Measurements from ENCODE around the gene SMOC2. TPM values are rescaled to one million over a fixed set of nuclear protein-coding genes. Genes with fewer than 3 reads are reported as not detected.
A peak's percentile ranks its signal among the peaks of the same experiment; 100 is the strongest.

Gene SMOC2
- total RNA-seq, 1 donor from 2014 or later, result 102 TPM

DNA sequence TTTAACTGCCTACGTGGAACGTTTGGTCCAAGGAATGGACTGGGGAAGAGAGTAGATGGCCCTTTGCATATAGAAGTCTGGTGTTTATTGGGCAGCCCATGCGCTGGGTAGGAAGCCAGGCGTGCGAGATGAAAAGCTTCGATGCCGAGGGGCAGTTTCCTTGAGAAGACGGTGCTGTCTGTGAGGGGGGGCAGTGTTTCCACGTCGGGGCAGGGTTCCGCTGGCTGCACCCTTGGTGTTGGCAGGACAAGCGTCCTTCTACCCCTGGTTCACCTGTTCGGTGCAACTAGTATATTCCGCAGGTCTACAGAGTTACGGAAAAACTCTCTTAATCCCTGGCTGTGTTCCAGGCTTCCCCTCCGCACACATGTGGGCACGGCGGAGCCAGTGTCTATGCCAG is 88.2 kb downstream of the SMOC2 start:
- intact Hi-C loops (cut with DNase I), result loop anchor here (5.0 to 10.0 kb wide), 3 partner anchors 48 to 356 kb away; no protein-coding TSS in a partner anchor
- Histone ChIP-seq H3K4me1 (peaks cover 14 to 44% of the 10 kb centered on the region in 2 donors), H3K36me3 (peaks cover 2 to 3% of the 10 kb centered on the region in 2 donors), H3K27ac (peak overlapping the region; percentile 57 to 95), H3K9me3 (no peaks in the 10 kb centered on the region), H3K4me3 (no peak overlapping the region), H3K27me3 (no peaks in the 10 kb centered on the region)
- DNase-seq (ENCODE audit: low spot score in 2 of 2), result no peak
- TF ChIP-seq, protein P1, sequence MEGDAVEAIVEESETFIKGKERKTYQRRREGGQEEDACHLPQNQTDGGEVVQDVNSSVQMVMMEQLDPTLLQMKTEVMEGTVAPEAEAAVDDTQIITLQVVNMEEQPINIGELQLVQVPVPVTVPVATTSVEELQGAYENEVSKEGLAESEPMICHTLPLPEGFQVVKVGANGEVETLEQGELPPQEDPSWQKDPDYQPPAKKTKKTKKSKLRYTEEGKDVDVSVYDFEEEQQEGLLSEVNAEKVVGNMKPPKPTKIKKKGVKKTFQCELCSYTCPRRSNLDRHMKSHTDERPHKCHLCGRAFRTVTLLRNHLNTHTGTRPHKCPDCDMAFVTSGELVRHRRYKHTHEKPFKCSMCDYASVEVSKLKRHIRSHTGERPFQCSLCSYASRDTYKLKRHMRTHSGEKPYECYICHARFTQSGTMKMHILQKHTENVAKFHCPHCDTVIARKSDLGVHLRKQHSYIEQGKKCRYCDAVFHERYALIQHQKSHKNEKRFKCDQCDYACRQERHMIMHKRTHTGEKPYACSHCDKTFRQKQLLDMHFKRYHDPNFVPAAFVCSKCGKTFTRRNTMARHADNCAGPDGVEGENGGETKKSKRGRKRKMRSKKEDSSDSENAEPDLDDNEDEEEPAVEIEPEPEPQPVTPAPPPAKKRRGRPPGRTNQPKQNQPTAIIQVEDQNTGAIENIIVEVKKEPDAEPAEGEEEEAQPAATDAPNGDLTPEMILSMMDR (IDR thresholded peaks at IDR 0.05), result no peak

DNA sequence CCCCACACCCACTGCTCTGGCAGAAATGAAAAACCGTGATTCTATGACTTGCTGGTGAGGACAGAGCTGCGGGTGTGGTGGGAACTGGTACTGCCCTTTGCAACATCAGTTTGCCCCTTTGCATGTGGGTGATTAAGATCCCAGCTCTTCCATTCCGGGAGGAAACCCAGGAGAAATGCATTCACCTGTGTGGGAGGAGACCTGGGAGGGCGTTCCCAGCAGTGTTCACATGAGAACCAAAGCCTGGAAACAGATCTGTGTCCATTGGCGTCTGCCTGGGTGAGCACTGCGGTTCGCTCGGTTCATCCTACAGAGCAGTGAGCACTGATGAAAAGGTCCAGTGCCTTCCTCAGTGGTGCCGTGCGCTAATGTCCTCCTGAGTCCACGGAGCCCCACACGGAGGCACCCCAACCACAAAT is 89.7 kb downstream of the SMOC2 start:
- peaks cover 2 to 3% of the 10 kb centered on the region in 2 donors for H3K36me3 ChIP-seq
- no peaks in the 10 kb centered on the region for H3K9me3 ChIP-seq
- no peaks in the 10 kb centered on the region for H3K27me3 ChIP-seq
- TF ChIP-seq, protein P1 (IDR thresholded peaks at IDR 0.05), result no peak
- peaks cover 15 to 46% of the 10 kb centered on the region in 2 donors for H3K4me1 ChIP-seq
- DNase-seq (ENCODE audit: low spot score in 2 of 2), result no peak
- intact Hi-C loops (cut with DNase I), result no loop called here
- no peak overlapping the region for H3K4me3 ChIP-seq
- no peak overlapping the region for H3K27ac ChIP-seq

DNA sequence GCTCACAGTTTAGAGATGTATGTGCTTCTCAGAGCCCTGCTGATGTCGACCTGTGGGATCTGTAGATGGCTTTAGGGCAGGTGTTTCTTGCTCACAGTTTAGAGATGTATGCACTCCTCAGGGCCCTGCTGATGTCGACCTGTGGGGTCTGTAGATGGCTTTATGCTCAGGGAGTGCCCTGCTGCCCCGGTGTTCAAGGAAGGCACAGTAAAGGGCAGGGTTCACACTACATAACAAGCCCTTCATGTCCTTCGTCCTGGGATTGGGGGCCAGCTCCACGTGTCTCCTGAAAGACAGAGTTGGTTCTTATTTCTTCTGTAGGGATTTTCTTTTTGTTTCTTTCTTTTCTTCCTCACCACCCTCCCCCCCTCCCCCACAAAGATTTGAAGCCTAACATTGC is 91.1 kb downstream of the SMOC2 start:
- DNase-seq (ENCODE audit: low spot score in 2 of 2), result no peak
- Histone ChIP-seq H3K27ac (no peak overlapping the region), H3K36me3 (peaks cover 2 to 3% of the 10 kb centered on the region in 2 donors), H3K27me3 (no peaks in the 10 kb centered on the region), H3K9me3 (no peaks in the 10 kb centered on the region), H3K4me3 (no peak overlapping the region), H3K4me1 (peaks cover 18 to 46% of the 10 kb centered on the region in 2 donors)
- intact Hi-C loops (cut with DNase I), result no loop called here
- TF ChIP-seq, protein P1 (IDR thresholded peaks at IDR 0.05), result no peak

DNA sequence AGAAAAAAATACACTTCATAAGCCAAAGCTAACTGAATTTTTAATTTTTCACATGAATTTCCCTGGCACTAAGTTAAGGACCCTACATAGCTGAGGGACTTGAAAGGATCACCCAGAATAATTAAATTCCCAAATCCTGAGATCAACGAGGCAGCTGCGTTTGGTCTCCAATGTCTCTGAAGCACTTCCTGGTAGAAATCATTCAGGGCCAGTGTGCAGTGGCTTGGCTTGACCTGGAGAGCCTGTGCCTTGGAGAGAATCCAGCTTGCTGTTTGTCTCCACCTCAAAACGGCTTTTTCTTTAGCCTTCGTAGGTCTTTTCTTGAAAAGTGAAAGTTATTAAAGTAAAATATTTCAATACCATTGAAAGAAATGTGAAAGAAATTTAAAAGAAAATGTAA is 92.4 kb downstream of the SMOC2 start:
- H3K9me3 ChIP-seq, result no peaks in the 10 kb centered on the region
- H3K4me3 ChIP-seq, result no peak overlapping the region
- DNase-seq (ENCODE audit: low spot score in 2 of 2), result no peak
- H3K4me1 ChIP-seq, result peaks cover 10 to 46% of the 10 kb centered on the region in 2 donors
- H3K27me3 ChIP-seq, result no peaks in the 10 kb centered on the region
- peaks cover 2 to 3% of the 10 kb centered on the region in 2 donors for H3K36me3 ChIP-seq
- intact Hi-C loops (cut with DNase I), result no loop called here
- peak overlapping the region; percentile 37 to 54 for H3K27ac ChIP-seq
- TF ChIP-seq, protein P1 (IDR thresholded peaks at IDR 0.05), result no peak

DNA sequence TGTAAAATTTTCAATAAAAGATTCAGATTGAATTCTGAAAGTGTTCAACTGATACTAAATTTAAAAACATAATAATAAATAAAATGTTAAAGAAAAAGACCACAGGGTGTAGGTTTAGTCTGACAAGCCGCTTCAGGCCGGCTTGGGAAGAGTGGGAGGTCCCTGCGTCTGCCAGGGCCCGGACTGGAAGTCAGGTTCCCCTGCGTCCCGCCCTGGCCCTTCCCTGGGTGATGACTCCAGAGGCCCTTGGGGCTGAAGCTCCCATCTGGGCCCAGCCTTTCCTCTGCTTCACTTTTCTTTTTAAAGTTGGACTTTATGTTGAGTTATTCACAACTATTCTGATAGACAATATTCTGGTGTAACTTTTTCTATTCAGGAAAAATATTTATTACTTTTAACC is 93.3 kb downstream of the SMOC2 start:
- Histone ChIP-seq H3K4me1 (peaks cover 10 to 44% of the 10 kb centered on the region in 2 donors), H3K27ac (no peak overlapping the region), H3K9me3 (no peaks in the 10 kb centered on the region), H3K4me3 (no peak overlapping the region), H3K36me3 (peaks cover 2 to 3% of the 10 kb centered on the region in 2 donors), H3K27me3 (no peaks in the 10 kb centered on the region)
- no peak for DNase-seq (ENCODE audit: low spot score in 2 of 2)
- TF ChIP-seq, protein P1 (IDR thresholded peaks at IDR 0.05), result no peak
- intact Hi-C loops (cut with DNase I), result no loop called here

DNA sequence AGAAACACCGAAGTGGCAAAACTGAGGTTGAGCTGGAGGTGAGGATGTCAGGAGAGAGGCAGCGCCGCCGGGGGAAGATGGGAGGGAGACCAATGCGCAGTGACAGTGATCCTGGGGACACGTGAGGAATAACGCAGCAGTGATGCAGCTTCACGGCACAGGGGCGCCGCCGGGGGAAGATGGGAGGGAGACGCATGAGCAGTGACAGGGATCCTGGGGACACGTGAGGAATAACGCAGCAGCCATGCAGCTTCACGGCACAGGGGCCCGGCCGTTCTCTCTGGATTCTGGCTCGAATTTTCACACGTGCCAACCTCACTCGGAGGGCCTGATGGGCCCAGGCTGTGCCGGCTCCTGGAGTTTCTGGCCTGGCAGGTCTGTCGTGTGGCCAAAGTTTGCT is 94.7 kb downstream of the SMOC2 start:
- peaks cover 2 to 3% of the 10 kb centered on the region in 2 donors for H3K36me3 ChIP-seq
- H3K27ac ChIP-seq, result peak overlapping the region; percentile 64 to 71
- no peak overlapping the region for H3K4me3 ChIP-seq
- no peaks in the 10 kb centered on the region for H3K9me3 ChIP-seq
- intact Hi-C loops (cut with DNase I), result no loop called here
- no peak for DNase-seq (ENCODE audit: low spot score in 2 of 2)
- peaks cover 22 to 55% of the 10 kb centered on the region in 2 donors for H3K4me1 ChIP-seq
- no peaks in the 10 kb centered on the region for H3K27me3 ChIP-seq
- TF ChIP-seq, protein P1 (IDR thresholded peaks at IDR 0.05), result no peak

All from ascending aorta (tissue), 2 donors.